Measurements from ENCODE around the gene CDK15. TPM values are rescaled to one million over a fixed set of nuclear protein-coding genes. Genes with fewer than 3 reads are reported as not detected.

The CDK15 gene
- total RNA-seq, 1 experiment from 2014 or later: not detected

DNA sequence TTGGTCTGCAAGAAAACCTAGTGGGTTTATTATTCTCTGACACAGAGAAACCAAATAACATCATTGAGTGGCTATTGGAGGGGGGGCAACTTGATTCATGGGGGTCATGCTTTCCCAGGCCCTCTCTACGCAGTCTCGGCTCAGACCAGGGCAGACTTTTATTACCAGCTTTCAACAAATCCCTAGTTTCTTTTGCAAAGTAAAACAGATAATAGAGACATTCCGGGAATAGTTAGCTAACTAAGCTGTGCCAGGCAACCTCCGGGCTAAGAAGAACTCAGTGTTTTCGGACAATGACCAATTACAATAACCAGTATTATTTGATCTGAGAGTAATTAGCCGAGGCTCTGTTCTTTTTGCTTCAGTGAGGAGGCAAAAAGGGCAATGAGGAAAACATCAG, 66.3 kb downstream of the CDK15 start:
- ChIA-PET RAD21 (ENCODE audit: low non-redundant PET in 1 of 2, low total read pairs in 2 of 2, uncharacterized antibody in 2 of 2, unreplicated experiment in 2 of 2) (no interaction called here), POLR2A (no interaction called here)
- no peak overlapping the region for H3K4me2 ChIP-seq (ENCODE audit: low read length)

More for the DNA sequence above, 66.3 kb downstream of the CDK15 start:
- H4K20me1 ChIP-seq (ENCODE audit: insufficient read depth): no peaks in the 10 kb centered on the region
- no peak overlapping the region for H3K27ac ChIP-seq (ENCODE audit: low read depth, low read length)
- no TSS peak for BruUV-seq (replicated peaks)
- no peak overlapping the region for H3K4me3 ChIP-seq (replicated peaks in 1 of 2; ENCODE audit: low read depth in 1 of 2, low read length in 2 of 2)
- H3K27me3 ChIP-seq (ENCODE audit: insufficient read depth, low read length): 0 out of 2 replicates have a peak, but pooled peaks cover 2% of the 10 kb centered on the region
- no peaks in the 10 kb centered on the region for H3K79me2 ChIP-seq (ENCODE audit: insufficient read depth, low read length)
- H3K9me2 ChIP-seq (ENCODE audit: insufficient read depth): no peaks in the 10 kb centered on the region
- intact Hi-C loops (cut with micrococcal nuclease): no loop called here
- no peaks in the 10 kb centered on the region for H3K9me3 ChIP-seq (ENCODE audit: control insufficient read depth in 1 of 2, insufficient read depth in 1 of 2, low read depth in 1 of 2, low read length in 2 of 2)
- no peak overlapping the region for H2AFZ ChIP-seq (ENCODE audit: low read depth, low read length, poor library complexity, severe bottlenecking)
- H3K9ac ChIP-seq (ENCODE audit: low read length): no peak overlapping the region
- no peaks in the 10 kb centered on the region for H3K4me1 ChIP-seq (ENCODE audit: control insufficient read depth in 1 of 2, insufficient read depth in 2 of 2, low read length in 2 of 2)
- TF ChIP-seq, protein P1, sequence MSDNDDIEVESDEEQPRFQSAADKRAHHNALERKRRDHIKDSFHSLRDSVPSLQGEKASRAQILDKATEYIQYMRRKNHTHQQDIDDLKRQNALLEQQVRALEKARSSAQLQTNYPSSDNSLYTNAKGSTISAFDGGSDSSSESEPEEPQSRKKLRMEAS (IDR thresholded peaks at IDR 0.05): no peak
- no peak for TF ChIP-seq POLR2AphosphoS5 (IDR thresholded peaks at IDR 0.05; ENCODE audit: low read depth, low read length)
- no peak for TF ChIP-seq JUND (IDR thresholded peaks at IDR 0.05)
- no peak for TF ChIP-seq CBX3 (IDR thresholded peaks at IDR 0.05; ENCODE audit: low read depth)
- no peak for TF ChIP-seq EGR1 (IDR thresholded peaks at IDR 0.05; ENCODE audit: low read depth)
- TF ChIP-seq TCF7L2 (IDR thresholded peaks at IDR 0.05; ENCODE audit: borderline replicate concordance, extremely low read depth, insufficient read depth, insufficient read length): no peak
- TF ChIP-seq, protein P2, sequence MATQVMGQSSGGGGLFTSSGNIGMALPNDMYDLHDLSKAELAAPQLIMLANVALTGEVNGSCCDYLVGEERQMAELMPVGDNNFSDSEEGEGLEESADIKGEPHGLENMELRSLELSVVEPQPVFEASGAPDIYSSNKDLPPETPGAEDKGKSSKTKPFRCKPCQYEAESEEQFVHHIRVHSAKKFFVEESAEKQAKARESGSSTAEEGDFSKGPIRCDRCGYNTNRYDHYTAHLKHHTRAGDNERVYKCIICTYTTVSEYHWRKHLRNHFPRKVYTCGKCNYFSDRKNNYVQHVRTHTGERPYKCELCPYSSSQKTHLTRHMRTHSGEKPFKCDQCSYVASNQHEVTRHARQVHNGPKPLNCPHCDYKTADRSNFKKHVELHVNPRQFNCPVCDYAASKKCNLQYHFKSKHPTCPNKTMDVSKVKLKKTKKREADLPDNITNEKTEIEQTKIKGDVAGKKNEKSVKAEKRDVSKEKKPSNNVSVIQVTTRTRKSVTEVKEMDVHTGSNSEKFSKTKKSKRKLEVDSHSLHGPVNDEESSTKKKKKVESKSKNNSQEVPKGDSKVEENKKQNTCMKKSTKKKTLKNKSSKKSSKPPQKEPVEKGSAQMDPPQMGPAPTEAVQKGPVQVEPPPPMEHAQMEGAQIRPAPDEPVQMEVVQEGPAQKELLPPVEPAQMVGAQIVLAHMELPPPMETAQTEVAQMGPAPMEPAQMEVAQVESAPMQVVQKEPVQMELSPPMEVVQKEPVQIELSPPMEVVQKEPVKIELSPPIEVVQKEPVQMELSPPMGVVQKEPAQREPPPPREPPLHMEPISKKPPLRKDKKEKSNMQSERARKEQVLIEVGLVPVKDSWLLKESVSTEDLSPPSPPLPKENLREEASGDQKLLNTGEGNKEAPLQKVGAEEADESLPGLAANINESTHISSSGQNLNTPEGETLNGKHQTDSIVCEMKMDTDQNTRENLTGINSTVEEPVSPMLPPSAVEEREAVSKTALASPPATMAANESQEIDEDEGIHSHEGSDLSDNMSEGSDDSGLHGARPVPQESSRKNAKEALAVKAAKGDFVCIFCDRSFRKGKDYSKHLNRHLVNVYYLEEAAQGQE (IDR thresholded peaks at IDR 0.05; ENCODE audit: low read depth): no peak
- TF ChIP-seq ZFX (IDR thresholded peaks at IDR 0.05): no peak
- no peak for TF ChIP-seq POLR2A (IDR thresholded peaks at IDR 0.05; ENCODE audit: borderline replicate concordance, extremely low read depth, insufficient read depth, insufficient read length)
- TF ChIP-seq CEBPB (IDR thresholded peaks at IDR 0.05; ENCODE audit: low read depth): no peak
- TF ChIP-seq ELF1 (IDR thresholded peaks at IDR 0.05; ENCODE audit: borderline replicate concordance, low read depth): no peak
- TF ChIP-seq RAD21 (IDR thresholded peaks at IDR 0.05; ENCODE audit: low read depth): no peak
- no peak for TF ChIP-seq EZH2 (IDR thresholded peaks at IDR 0.05)
- no peak for TF ChIP-seq SRF (IDR thresholded peaks at IDR 0.05; ENCODE audit: low read depth)
- CTCF ChIA-PET: interaction anchor here (1.4 kb wide), 1 partner anchor 12 kb away, joined by 4 read pairs; no protein-coding TSS in a partner anchor
- DNase-seq (ENCODE audit: low read depth, low spot score): no peak
- no peaks in the 10 kb centered on the region for H3K36me3 ChIP-seq (ENCODE audit: control insufficient read depth in 1 of 2, insufficient read depth in 2 of 2, low read length in 2 of 2)
- ATAC-seq: no peak

All from HCT116 (cell line).